HG03095 (cell line): ENCODE measurements around the gene RNASE11.
"Not testable (repeated sequence)": the region's sequence is repeated elsewhere in the genome, so short reads cannot be mapped to it uniquely, and the experiment has no call there.

Experiments
- ATAC-seq: cut with Tn5 transposase; IDR thresholded peaks from one replicate; pipeline ENCODE4 v1.9.1; 2021; ENCODE audit warnings: moderate library complexity; ENCODE audit not compliant: unreplicated experiment

The RNASE11 gene

DNA sequence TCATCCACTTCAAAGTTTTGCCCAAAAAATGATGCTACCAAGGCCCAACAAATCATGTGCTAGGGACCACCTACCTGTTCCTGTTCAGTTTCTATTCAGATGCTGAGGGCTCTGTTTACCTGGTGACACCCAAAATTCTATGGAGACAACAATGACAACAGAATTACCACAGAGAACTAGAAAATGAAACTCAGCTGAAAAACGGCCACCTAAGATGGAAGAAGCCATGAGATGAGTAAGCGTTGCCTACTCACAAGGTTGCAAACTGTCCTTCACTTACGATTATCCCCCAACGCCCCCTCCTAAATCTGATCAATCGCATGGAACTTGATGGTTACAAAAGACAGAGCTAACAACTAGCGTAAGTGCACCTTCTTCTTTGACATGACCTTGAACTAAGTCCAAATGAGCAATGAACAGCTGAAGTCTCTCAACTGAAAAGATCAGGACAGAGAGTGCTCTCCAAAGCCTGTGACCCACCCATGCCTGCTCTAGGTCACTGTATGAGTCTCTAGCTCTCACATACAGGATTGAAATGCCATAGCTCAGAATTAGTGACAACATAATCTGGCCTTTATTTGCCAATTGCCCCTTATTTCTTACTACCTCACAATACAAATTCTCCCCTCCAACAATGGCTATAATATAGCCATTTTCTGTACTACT lies at the start of gene RNASE11:
TSS of gene RNASE11 (minus strand) at position 513 of the 666 bp plus-strand sequence.
- no peak for ATAC-seq

DNA sequence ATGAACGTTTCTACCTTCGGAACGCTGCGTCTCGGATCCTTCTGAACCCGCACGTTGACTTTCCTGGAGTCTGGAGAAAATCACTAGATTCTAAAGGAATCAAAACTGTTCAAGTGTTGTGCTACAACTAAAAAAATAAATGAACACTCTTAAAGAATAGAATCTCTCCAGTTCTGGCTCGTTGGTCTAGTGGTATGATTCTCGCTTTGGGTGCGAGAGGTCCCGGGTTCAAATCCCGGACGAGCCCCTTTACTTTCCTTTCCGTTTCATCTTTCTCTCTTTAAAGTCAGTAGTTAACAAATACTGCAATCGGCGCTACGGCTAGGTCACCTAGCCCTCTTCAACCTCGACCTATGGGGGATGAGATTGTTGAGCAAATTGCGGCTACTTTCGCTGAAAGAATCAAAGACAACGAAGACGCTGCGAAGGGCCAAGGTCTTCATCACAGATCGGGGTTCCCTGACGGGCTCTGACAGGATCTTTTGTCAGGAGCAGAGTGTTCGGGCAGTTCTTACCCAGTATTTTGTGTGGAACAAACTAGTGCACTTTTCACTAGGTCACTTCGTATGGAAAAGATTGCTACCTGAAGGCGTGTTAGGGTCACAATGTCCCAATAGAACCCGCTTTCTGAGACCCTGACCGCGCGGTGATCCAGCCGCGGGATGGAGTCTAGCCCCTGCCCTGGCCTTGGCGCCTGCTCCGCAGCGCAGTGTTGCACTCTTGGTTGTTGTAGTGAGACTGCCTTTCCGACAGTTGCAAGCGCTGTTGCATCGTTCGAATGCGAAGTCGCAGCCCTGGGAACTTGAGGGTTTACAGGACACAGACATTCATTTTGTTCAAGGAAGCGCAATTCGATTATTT lies 45.3 kb upstream of the RNASE11 start:
- ATAC-seq, result peak; percentile 61

DNA sequence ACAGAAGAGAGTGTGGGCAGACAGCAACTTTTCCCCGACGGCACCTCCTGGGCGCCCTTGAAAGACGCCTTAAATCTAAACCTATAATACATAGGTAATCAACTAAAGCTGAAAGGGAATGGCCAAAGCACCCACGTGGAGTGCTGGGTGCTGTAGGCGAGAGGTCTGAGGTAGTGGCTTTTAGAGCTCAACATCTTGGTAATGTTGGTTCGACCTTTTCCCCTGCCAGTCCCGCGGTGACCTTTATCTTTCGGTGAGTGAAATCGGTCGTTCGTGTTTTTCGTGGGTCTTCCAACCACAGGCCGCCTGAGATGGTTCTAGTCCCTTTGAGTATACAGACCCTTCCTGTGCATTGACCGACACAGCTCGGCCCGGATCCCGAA lies 44.6 kb upstream of the RNASE11 start:
- no peak for ATAC-seq

DNA sequence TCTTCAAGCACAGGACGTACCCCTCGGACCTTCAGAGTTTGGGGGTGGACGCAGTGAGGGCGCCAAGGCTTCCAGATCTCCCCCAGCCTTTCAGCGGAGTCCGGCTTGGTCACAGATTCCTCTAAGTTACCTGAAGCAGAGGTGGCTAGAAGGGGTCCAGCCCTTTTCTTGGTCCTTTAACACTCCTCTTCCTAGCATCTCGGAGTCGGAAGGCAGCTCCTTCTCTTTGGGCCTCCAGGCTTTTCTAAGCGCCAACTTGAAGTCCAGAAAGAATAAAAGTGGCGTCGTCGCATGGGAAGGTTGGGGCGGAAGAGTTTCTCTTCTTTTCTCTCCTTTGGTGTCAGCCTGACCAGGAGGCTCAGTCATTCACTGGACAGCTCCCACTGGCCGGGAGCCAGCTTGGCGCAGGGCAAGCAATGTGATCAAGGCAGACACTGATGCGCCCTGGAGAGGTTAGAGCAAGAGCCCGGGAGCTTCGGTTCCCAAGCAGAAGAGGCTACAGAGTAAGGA lies 44.1 kb upstream of the RNASE11 start:
- no peak for ATAC-seq

DNA sequence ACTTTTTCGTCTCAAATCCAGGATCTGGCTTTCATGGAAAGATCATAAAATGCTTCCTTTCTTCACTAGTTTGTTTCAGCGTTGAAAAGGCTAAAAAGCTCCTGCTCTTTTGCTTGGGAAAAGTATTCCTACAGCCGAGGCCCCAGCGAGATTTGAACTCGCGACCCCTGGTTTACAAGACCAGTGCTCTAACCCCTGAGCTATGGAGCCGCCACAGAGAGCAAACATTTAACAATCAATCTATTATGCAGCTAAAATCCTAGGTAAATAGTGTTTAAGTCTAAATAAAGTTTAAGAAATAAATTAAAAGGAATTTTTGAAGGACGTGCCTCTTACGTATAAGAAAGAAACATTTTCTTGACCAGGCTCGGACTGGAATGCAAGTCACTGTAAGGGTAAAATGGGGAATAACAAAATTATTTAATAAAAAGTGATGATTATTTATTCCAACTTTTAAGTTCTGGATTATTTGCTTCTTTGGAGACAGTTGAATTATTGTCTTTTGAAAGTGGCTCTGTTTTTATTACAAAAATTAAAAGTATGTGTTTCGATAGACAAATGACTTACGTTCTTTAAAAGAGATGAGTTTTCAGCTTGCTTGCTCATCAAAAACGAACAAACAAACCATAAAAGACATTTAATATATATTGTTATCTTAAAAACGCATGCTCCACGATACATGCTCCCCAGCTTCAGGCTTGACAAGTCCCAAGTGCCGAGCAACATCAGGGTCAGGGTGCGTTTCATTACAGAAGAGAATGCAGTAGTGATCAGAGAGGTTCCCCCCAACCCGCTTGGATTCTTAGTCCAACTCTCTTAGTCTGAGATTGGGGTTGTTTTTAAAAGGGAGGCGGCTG lies 43.5 kb upstream of the RNASE11 start:
- ATAC-seq, result no peak

DNA sequence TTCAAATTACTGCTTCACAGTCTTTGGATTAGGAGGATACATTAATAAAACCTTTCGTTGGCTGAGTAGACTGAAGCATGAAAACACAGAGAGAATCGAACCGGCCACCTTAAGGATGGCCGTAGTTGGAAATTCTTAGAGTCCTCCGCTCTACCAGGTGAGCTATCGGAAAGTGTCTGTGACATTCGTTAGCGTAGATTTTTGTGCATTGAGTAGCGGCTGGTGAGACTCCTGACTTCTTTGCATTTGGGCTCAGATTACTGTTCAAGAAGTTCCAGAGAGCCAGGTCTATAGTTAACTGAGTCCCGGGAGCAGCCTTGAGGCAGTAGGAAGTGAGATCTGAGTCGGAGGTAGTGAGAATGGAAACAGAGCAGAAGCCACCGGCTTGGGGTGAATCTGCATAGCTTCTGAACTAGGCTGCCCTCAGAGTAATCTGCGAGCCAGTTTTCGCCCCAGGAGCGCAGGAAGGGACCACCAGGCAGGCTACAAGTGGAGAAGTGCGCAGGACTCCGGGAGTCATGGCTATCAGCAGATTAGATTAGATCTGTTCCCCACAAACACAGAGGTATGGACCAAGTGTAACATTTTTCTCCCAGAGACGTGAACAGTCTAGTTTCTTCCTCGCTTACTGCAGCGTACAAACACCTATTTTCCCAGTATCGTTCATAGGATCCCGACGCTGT lies 42.7 kb upstream of the RNASE11 start:
- ATAC-seq, result no peak

DNA sequence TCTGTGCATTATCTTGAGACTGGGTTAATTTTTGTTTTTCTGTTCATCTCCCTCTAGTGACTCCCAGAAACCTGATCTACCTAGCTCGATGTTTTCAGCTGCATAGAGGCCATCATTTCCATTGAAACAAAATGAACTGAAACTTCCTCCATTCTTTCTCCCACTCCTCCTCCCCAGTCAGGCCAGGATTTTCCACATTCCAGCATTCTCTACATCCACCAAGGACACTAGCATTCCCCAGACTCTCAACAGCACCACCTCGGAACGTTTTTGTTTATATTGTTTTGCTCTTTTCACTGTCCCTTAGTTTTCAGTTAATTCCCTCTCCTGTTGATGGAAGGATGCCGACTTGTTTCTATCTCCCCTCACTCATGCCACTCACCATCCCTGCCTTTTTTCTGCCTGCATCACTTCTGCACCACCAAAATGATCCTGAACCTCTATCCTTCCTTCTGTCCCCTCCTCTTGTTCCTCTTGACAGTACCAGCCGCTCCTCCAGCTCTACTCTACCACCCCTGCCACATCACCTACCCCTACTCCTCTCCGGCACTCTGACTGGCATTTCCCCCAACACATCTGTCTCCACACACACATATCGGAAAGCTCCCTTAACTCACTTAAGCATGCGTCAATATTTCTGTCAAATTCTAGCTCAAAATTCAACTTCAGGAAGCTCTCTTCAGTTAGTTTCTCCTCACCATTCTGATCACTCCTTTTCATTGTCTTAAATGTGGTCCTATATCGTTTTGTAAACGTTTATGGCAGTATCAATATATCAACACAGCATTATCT lies 40.5 kb upstream of the RNASE11 start:
- ATAC-seq, result no peak

DNA sequence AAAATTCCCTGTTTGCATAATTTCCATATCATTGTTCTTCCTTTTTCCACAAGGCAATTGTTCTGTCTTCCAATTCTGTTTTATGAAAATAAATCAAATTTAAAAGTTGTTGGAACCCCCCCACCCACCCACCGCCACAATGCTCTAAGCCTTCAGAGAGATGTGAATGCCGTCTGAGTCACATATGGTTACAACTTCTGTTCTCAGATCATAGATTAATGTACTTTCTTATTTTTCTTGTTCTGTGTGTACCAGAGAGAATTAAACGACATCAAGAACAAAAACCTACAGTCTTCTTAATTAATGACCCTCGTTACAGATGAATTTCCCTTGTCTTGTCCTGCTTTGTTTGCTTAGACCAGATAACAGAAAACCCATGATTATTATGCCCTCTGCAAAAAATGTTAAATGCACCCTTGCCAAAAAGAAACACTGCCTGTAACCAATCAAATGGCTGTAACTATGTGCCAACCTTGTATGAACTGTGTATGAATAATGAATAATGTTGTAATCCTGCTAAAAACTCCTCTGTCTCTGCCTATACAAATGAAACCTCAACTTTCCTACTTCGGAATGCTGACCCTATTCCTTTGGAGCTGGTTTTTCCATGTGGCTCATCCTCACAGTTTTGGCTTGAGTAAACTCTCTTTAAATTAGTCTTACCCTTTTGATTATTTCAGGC lies 39.7 kb upstream of the RNASE11 start:
- no peak for ATAC-seq

DNA sequence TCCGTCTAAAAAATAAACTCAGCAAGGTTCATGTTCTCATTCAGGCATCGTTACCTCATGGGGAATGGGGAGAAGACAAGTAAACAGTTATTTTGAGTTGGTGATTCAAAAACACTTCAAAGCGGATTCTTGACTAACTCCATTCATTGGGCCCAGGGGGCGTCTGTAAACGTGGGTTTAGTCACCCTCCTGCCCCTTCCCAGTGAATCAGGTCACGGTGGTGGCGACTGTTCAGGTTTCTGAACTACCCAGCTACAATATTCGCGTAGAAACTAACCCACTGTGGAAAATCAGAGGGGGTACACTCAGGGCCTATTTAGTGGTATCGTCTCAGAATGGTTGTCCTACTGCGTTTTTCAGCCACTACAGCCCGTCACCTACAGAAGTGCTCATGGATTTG lies 38.5 kb upstream of the RNASE11 start:
- no peak for ATAC-seq

DNA sequence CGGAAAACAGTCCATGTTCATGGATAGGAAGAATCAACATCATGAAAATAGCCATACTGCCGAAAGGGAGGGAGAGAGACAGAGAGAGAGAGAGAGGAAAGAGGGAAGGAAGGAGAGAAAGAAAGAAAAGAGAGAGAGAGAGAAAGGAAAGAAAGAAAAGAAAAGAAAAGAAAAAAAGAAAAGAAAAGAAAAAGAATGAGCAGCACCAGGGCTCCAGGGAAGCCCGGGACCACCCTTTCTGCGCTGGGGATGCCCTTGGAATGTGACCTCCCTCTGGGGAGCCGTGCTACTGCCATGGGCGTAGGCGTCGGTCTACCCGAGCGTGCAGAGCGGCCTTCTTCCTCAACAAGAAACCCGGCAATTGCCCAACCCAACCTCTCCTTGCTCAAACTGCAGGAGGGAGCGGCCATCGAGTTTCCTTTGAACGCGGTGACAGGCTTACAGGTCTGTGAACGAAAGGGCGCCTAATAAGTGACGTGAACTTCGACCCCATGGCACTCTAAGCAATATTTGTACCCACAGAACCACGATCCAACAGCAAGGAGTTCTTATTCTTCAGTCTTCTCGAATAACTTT lies 36.8 kb upstream of the RNASE11 start:
- peak; percentile 45 for ATAC-seq

DNA sequence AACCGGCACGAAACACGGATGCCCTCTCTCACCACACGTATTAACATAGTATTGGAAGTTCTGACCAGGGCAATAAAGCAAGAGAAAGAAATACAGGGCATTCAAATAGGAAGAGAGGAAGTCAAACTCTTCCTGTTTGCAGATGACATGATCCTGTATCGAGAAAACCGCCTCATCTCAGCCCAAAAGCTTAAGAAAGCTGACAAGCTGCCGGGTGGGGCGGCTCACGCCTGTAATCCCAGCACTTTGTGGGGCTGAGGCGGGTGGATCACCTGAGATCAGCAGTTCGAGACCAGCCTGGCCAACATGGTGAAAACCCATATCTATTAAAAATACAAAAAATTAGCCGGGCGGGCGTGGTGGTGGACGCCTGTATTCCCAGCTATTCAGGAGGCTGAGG lies 36.0 kb upstream of the RNASE11 start:
- no peak for ATAC-seq

DNA sequence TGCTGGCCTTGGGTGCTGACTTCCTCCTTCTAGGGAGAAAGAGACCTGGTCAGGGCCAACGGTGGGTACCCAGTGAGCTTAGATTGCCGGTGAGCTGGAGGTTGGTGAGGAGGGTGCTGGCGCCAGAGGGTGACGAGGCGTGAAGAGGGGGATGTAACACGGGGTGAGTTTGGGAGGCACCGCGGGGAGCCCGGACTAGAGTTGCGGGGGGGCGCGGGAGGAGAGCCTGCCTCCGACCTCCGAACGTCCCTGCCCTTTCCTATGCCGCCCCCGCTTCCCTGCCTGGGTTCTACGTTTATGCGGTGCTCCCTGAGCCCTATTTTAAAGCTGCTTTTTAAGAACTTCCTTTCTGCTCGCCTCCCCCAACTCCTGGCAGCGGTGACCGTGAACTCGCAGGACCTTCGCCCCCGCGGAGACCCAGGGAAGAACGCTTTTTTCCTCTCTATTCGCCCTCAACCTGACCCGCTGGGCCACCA lies 35.1 kb upstream of the RNASE11 start:
- ATAC-seq, result no peak

DNA sequence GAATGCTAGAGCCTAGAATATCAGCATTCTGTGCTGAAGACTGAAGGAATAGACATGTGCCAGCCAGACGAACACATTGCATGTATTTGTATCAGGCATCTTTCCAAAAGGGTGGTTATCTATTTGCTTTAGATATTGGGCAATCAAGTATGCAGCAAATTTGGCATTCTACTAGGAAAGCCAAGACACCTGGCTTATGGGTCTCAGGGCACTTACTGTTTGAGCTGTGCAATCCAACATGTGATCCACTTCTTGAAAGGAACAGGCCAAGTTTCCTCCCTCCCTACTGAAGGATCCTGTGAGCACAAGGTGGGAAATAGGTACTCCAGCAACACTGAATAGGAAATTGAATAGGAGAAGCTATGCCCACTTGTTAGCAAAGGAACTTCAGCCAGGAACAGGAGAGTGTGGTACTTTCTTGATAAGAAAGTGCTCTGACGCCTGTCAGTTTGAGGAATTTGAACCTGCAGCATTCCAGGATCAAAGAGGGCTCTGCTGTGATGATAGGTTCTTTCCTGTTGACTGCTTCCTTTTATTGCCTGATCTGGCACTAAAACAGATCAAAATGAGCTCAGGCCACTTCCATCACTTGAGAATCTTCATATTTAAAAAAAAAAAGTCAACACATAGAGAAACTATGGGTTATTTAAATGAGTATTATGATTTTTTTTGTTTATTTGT lies 33.1 kb upstream of the RNASE11 start:
- no peak for ATAC-seq

DNA sequence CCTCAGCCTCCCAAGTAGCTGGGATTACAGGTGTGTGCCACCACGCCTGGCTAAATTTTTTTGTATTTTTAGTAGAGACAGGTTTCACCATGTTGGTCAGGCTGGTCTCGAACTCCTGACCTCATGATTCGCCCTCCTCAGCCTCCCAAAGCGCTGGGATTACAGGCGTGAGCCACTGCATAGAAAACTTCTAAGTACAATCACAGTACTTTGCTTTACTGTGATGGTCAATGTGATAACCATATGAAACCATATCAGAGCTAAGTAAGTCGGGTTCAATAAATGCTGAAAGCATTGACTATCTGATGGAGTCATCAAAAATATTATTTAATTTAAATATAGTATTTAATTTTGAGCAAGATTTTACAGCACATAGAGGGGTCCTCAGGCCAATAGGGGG lies 31.9 kb upstream of the RNASE11 start:
- not testable (repeated sequence) for ATAC-seq

DNA sequence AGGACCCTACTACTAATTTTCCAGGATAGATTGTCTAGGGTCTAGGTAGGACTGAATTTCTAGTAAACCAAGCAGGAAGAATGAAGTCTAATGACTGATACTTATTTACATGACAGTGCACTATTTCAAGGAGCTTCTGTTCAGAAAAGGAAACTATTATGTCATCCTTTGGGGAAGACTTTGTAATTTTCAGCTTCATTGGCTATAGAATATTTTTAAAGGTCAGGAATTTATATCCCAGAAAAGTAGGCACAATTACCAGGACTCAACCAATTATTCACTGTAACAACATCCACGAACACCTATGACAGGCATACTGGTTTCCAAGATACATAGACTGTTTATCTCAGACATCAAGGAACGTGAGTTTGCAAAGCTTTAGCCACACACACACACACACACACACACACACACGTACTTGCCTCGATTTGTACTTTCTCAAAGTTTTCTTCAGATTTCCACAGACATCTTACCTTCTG lies 30.5 kb upstream of the RNASE11 start:
- no peak for ATAC-seq

DNA sequence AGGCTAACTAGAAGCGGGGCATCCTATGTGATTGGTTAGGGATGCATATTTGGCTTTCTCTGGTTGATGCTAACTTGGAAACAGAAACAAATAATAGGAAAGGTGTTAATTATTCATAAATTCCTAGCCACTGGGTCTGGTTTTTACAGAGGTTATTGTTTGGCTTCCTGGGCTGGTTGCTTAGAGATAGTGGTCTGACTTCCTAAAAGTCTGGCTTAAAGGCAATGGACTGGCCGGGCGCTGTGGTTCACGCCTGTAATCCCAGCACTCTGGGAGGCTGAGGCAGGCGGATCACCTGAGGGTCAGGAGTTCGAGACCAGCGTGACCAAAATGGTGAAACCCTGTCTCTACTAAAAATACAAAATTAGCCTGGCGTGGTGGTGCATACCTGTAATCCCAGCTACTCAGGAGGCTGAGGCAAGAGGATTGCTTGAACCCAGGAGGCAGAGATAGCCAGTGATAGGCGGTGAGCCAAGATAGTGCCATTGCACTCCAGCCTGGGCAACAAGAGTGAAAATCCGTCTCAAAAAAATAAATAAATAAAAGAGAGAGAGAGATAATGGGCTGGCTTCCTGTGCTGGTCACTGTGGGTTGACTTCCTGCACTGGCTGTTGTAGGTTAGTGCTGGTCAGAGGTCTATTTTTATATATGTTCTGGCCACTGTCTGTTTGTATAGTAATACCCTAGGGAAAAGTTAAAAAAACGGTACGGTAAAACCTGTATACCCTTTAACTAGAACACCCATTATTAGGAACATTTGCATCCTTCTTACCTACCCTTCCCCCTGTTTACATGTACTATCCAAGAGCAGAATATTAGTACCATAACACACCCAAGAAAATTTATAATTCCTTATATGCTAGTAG lies 29.6 kb upstream of the RNASE11 start:
- no peak for ATAC-seq

DNA sequence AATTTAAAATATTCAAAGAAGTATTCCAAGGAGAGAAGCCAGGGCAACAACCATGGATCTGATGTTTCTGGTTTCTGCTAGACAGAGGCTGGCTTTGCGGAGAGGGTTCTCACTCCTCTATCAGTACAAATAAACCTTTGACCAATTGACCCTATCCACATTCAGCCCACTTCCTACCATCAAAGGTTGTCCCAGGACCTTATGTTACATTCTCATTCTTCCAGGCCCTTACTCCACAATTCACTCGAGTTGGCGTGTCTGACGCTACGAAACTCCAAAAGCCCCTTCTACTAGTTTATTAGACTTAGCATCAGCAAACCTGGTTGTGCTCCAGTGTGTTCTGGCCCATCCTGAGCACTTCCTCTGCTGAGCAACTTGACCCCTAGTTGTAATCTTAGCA lies 28.2 kb upstream of the RNASE11 start:
- ATAC-seq, result no peak
